GM12874 (cell line): ENCODE results near the gene SORCS1.

Experiments
- CTCF ChIP-seq: IDR thresholded peaks from 2 replicates; pipeline ENCODE4 v1.5.1; 2011; ENCODE audit warnings: low read depth, mild to moderate bottlenecking, control low read depth, low read length, moderate library complexity; ENCODE audit not compliant: insufficient read depth

Gene SORCS1

GRCh38 chr10:107118866-107119265 is 45.6 kb downstream of the SORCS1 start:
- no peak for TF ChIP-seq CTCF

GRCh38 chr10:107104026-107104652 is 60.4 kb downstream of the SORCS1 start:
- TF ChIP-seq CTCF, result no peak

- no peak for TF ChIP-seq CTCF
These were observed 61.1 kb downstream of the SORCS1 start for GRCh38 chr10:107103174-107104025.

- no peak for TF ChIP-seq CTCF
These were observed 66.2 kb downstream of the SORCS1 start for GRCh38 chr10:107098326-107098725.

- no peak for TF ChIP-seq CTCF
These were observed 69.5 kb downstream of the SORCS1 start for GRCh38 chr10:107094824-107095522.

- no peak for TF ChIP-seq CTCF
These were observed 72.2 kb downstream of the SORCS1 start for GRCh38 chr10:107092321-107092720.

- TF ChIP-seq CTCF, result no peak
These were observed 73.4 kb downstream of the SORCS1 start for GRCh38 chr10:107091126-107091525.
